HCT116 (cell line): ENCODE results near the gene SCYL2. TPM values are rescaled to one million over a fixed set of nuclear protein-coding genes. Genes with fewer than 3 reads are reported as not detected.
A peak's percentile ranks its signal among the peaks of the same experiment; 100 is the strongest.

Experiments used
- ATAC-seq: fragments of 200-7000 bp; cut with Tn5 transposase; 2 replicates; pipeline ENCODE4 v1.9.1; 2020; ENCODE audit warnings: mild to moderate bottlenecking, moderate library complexity
- BruUV-seq: library from RNA; stranded (reverse); fragments of 400-500 nt; replicated peaks from 2 replicates; lab custom pipeline; 2021; lab: Mats Ljungman, UMichigan
- CTCF ChIA-PET: fragments of 300-600 bp; sonication (Branson Sonifier 250); formaldehyde crosslinking; loops from one replicate; lab custom pipeline; 2021; ENCODE audit warnings: antibody characterized with exemption; lab: Charles Lee
- POLR2A ChIA-PET: fragments of 300-600, 350-600 bp; sonication (Branson Sonifier 250); formaldehyde crosslinking; loops from one replicate; lab custom pipeline; 2021; ENCODE audit warnings: antibody characterized with exemption; lab: Charles Lee
- RAD21 ChIA-PET, 2 experiments: fragments of 300-600 bp; sonication (Branson Sonifier 250); formaldehyde crosslinking; loops; one replicate each; lab custom pipeline; 2023; ENCODE audit warnings: low total read pairs in 2 of 2; ENCODE audit not compliant: uncharacterized antibody in 2 of 2, unreplicated experiment in 2 of 2, low non-redundant PET in 1 of 2; lab: Charles Lee
- DNase-seq: peaks from one replicate; pipeline ENCODE4 v3.0.0-alpha.2; 2010; ENCODE audit warnings: low read depth, low spot score
- H2AFZ ChIP-seq: fragments of 200-600 bp; shearing (Covaris generic), sonication (generic); 2 replicates; pipeline ENCODE4 v1.6.1; 2017; ENCODE audit warnings: low read depth, mixed run types, mixed read lengths, antibody characterized with exemption, low read length; ENCODE audit not compliant: poor library complexity, severe bottlenecking
- H3K27ac ChIP-seq: 2 replicates; pipeline ENCODE4 v1.5.1; 2012; ENCODE audit warnings: low read depth, low read length
- H3K27me3 ChIP-seq: fragments of 200-600 bp; sonication (generic); 2 replicates; pipeline ENCODE4 v1.6.1; 2016; ENCODE audit warnings: mixed run types, low read length, mixed read lengths; ENCODE audit not compliant: insufficient read depth
- H3K36me3 ChIP-seq, 2 experiments: fragments of 200-500 bp in 1 of 2; fragments of 200-600 bp in 1 of 2; sonication (Bioruptor generic) in 1 of 2; sonication (generic) in 1 of 2; 2 replicates each; pipeline versions ENCODE4 v1.5.1 to v1.6.1; 2014 to 2016; ENCODE audit warnings: low read length in 2 of 2, inconsistent platforms in 1 of 2, mixed read lengths in 1 of 2, mixed run types in 1 of 2; ENCODE audit not compliant: insufficient read depth in 2 of 2, control insufficient read depth in 1 of 2
- H3K4me1 ChIP-seq, 2 experiments: fragments of 200-600 bp in 1 of 2; sonication (generic) in 1 of 2; 2 replicates each; pipeline versions ENCODE4 v1.5.1 to v1.6.1; 2012 to 2017; ENCODE audit warnings: low read length in 2 of 2, inconsistent platforms in 1 of 2, mild to moderate bottlenecking in 1 of 2, mixed read lengths in 1 of 2, mixed run types in 1 of 2, moderate library complexity in 1 of 2; ENCODE audit not compliant: insufficient read depth in 2 of 2, control insufficient read depth in 1 of 2
- H3K4me2 ChIP-seq: fragments of 200-600 bp; sonication (generic); 2 replicates; pipeline ENCODE4 v1.6.1; 2017; ENCODE audit warnings: mixed run types, low read length, mixed read lengths
- H3K4me3 ChIP-seq, 2 experiments: fragments of 200-600 bp in 1 of 2; sonication (generic) in 1 of 2; replicated peaks in 1 of 2; 2 replicates each; pipeline ENCODE4 v1.5.1; 2011 to 2016; ENCODE audit warnings: low read length in 2 of 2, control low read depth in 1 of 2, low read depth in 1 of 2, mild to moderate bottlenecking in 1 of 2, mixed read lengths in 1 of 2, mixed run types in 1 of 2
- H3K79me2 ChIP-seq: fragments of 200-600 bp; sonication (generic); 2 replicates; pipeline ENCODE4 v1.6.1; 2017; ENCODE audit warnings: mild to moderate bottlenecking, mixed run types, low read length, moderate library complexity, mixed read lengths; ENCODE audit not compliant: insufficient read depth
- H3K9ac ChIP-seq: fragments of 200-600 bp; sonication (generic); 2 replicates; pipeline ENCODE4 v1.6.1; 2016; ENCODE audit warnings: low read length, mixed read lengths
- H3K9me2 ChIP-seq: fragments of 200-600 bp; sonication (generic), shearing (Covaris generic); 2 replicates; pipeline ENCODE4 v1.6.1; 2017; ENCODE audit warnings: mixed run types, mild to moderate bottlenecking, moderate library complexity; ENCODE audit not compliant: insufficient read depth
- H3K9me3 ChIP-seq, 2 experiments: fragments of 200-500 bp in 1 of 2; fragments of 200-600 bp in 1 of 2; sonication (Bioruptor generic) in 1 of 2; sonication (generic) in 1 of 2; 2 replicates each; pipeline ENCODE4 v1.6.1; 2014 to 2017; ENCODE audit warnings: low read length in 2 of 2, mixed read lengths in 2 of 2, inconsistent platforms in 1 of 2, low read depth in 1 of 2, mild to moderate bottlenecking in 1 of 2, mixed run types in 1 of 2, moderate library complexity in 1 of 2; ENCODE audit not compliant: control insufficient read depth in 1 of 2, insufficient read depth in 1 of 2
- H4K20me1 ChIP-seq: fragments of 200-600 bp; sonication (generic), shearing (Covaris generic); 2 replicates; pipeline ENCODE4 v1.6.1; 2017; ENCODE audit warnings: mixed run types, mild to moderate bottlenecking, moderate library complexity; ENCODE audit not compliant: insufficient read depth
- CBX3 ChIP-seq: IDR thresholded peaks from 2 replicates; pipeline ENCODE4 v1.6.1; 2012; ENCODE audit warnings: low read depth
- CTCF ChIP-seq, 3 experiments: fragments of 200-600 bp in 1 of 3; sonication (generic) in 1 of 3; IDR thresholded peaks in 2 of 3; conservative IDR thresholded peaks in 1 of 3; 2 replicates each; pipeline ENCODE4 v1.5.1; 2012 to 2017; ENCODE audit warnings: low read depth in 2 of 3, low read length in 2 of 3, antibody characterized with exemption in 1 of 3, borderline replicate concordance in 1 of 3, control low read depth in 1 of 3, mild to moderate bottlenecking in 1 of 3, mixed read lengths in 1 of 3, mixed run types in 1 of 3, moderate library complexity in 1 of 3; ENCODE audit not compliant: insufficient read depth in 1 of 3
- EGR1 ChIP-seq: IDR thresholded peaks from 2 replicates; pipeline ENCODE4 v1.6.1; 2012; ENCODE audit warnings: low read depth
- ELF1 ChIP-seq: IDR thresholded peaks from 2 replicates; pipeline ENCODE4 v1.6.1; 2012; ENCODE audit warnings: low read depth, borderline replicate concordance
- EZH2phosphoT487 ChIP-seq: fragments of 200-600 bp; IDR thresholded peaks from 2 replicates; pipeline ENCODE4 v1.6.1; 2018; ENCODE audit warnings: antibody characterized with exemption, borderline replicate concordance
- MAX ChIP-seq: IDR thresholded peaks from 2 replicates; pipeline ENCODE4 v1.6.1; 2012
- RAD21 ChIP-seq: IDR thresholded peaks from 2 replicates; pipeline ENCODE4 v1.6.1; 2012; ENCODE audit warnings: low read depth, mild to moderate bottlenecking
- SIN3A ChIP-seq: IDR thresholded peaks from 2 replicates; pipeline ENCODE4 v1.6.1; 2012; ENCODE audit warnings: low read depth
- SRF ChIP-seq: IDR thresholded peaks from 2 replicates; pipeline ENCODE4 v1.6.1; 2012; ENCODE audit warnings: low read depth
- YY1 ChIP-seq: IDR thresholded peaks from 2 replicates; pipeline ENCODE4 v1.6.1; 2011; ENCODE audit warnings: low read length, low read depth, moderate library complexity, mild to moderate bottlenecking; ENCODE audit not compliant: insufficient replicate concordance; ENCODE audit errors: extremely low read depth
- ZNF274 ChIP-seq: fragments of 200-500 bp; sonication (Bioruptor generic); IDR thresholded peaks from 2 replicates; pipeline ENCODE4 v1.6.1; 2014; ENCODE audit warnings: mild to moderate bottlenecking, low read depth, low read length, inconsistent platforms
- intact Hi-C: fragments of 100-400 bp; cut with micrococcal nuclease; formaldehyde crosslinking; loops from 2 replicates; pipeline ENCODE4 v1.10.0; 2022
- total RNA-seq: library from RNA; stranded (reverse); gene quantifications from one replicate; pipeline ENCODE4 v1.2.1, GENCODE V29; 2021; ENCODE audit not compliant: unreplicated experiment
- TF ChIP-seq, protein P1 (sequence below): IDR thresholded peaks from 2 replicates; pipeline ENCODE4 v1.6.1; 2011; ENCODE audit warnings: mild to moderate bottlenecking, low read length, moderate library complexity; ENCODE audit not compliant: insufficient replicate concordance; ENCODE audit errors: extremely low read depth

SCYL2 gene
- total RNA-seq, 1 experiment from 2014 or later, result 31.7 TPM

- peak; percentile 29 for DNase-seq
- Histone ChIP-seq H3K4me1 (peaks cover 6 to 7% of the 10 kb centered on the region in 2 experiments; a peak in 3 of 4 replicates), H3K79me2 (no peaks in the 10 kb centered on the region), H3K27me3 (no peaks in the 10 kb centered on the region), H3K27ac (no peak overlapping the region), H3K9ac (no peak overlapping the region), H3K4me3 (no peak overlapping the region), H2AFZ (no peak overlapping the region), H3K4me2 (no peak overlapping the region), H3K9me2 (no peaks in the 10 kb centered on the region), H3K9me3 (no peaks in the 10 kb centered on the region), H3K36me3 (no peaks in the 10 kb centered on the region), H4K20me1 (no peaks in the 10 kb centered on the region)
- POLR2A ChIA-PET, result no interaction called here
- BruUV-seq, result no TSS peak
- peak; percentile 82 for ATAC-seq
- intact Hi-C loops, result loop anchor here (1.0 to 10.0 kb wide), 5 partner anchors 106 to 500 kb away; no protein-coding TSS in a partner anchor
- CTCF ChIA-PET, result interaction anchor here (0.6 to 2.1 kb wide), 16 partner anchors 10 to 500 kb away, joined by 3 to 22 read pairs (median 4); partner anchors contain the start of genes ACTR6, DEPDC4 and SCYL2
- TF ChIP-seq MAX, result no peak
- no peak for TF ChIP-seq YY1
- no peak for TF ChIP-seq ELF1
- no peak for TF ChIP-seq SRF
- TF ChIP-seq EZH2phosphoT487, result no peak
- peak; percentile 66 to 77 (median 73); a peak in 5 of 6 replicates for TF ChIP-seq CTCF (IDR thresholded peaks at IDR 0.05 in 2 of 3, conservative IDR thresholded peaks at IDR 0.05 in 1 of 3; ENCODE audit: borderline replicate concordance in 1 of 3, insufficient read depth in 1 of 3, low read depth in 2 of 3, low read length in 2 of 3)
- TF ChIP-seq SIN3A, result no peak
- no peak for TF ChIP-seq EGR1
- no peak for TF ChIP-seq CBX3
- peak; percentile 80 for TF ChIP-seq RAD21
- TF ChIP-seq, protein P1, sequence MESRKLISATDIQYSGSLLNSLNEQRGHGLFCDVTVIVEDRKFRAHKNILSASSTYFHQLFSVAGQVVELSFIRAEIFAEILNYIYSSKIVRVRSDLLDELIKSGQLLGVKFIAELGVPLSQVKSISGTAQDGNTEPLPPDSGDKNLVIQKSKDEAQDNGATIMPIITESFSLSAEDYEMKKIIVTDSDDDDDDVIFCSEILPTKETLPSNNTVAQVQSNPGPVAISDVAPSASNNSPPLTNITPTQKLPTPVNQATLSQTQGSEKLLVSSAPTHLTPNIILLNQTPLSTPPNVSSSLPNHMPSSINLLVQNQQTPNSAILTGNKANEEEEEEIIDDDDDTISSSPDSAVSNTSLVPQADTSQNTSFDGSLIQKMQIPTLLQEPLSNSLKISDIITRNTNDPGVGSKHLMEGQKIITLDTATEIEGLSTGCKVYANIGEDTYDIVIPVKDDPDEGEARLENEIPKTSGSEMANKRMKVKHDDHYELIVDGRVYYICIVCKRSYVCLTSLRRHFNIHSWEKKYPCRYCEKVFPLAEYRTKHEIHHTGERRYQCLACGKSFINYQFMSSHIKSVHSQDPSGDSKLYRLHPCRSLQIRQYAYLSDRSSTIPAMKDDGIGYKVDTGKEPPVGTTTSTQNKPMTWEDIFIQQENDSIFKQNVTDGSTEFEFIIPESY, result no peak
- TF ChIP-seq ZNF274, result no peak
- RAD21 ChIA-PET, result interaction anchor here (1.0 to 1.5 kb wide), 2 partner anchors 170 kb away, joined by 5 to 10 read pairs; no protein-coding TSS in a partner anchor
Measured at GRCh38 chr12:100234591-100235304, 32.2 kb upstream of the SCYL2 start.
